Neural cell (in vitro differentiated cells): Measurements from ENCODE around the gene IRF4. TPM values are rescaled to one million over a fixed set of nuclear protein-coding genes. Genes with fewer than 3 reads are reported as not detected.

ENCODE experiments used
- H2AFZ ChIP-seq: fragments of 200-600, 300-800 bp; sonication (generic), shearing (Covaris generic); 2 replicates; pipeline ENCODE4 v1.6.0; 2014; ENCODE audit warnings: low read depth, mild to moderate bottlenecking, antibody characterized with exemption, low read length, moderate library complexity
- H3F3A ChIP-seq: fragments of 200-600 bp; shearing (Covaris generic); 2 replicates; pipeline ENCODE4 v1.6.1; 2016; ENCODE audit warnings: mild to moderate bottlenecking, moderate library complexity, mixed read lengths, antibody characterized with exemption, low read length; ENCODE audit not compliant: insufficient read depth, poor library complexity, severe bottlenecking
- H3K27ac ChIP-seq: fragments of 200-600, 300-800 bp; sonication (generic), shearing (Covaris generic); 2 replicates; pipeline ENCODE4 v1.5.1; 2014; ENCODE audit warnings: mild to moderate bottlenecking, low read length, moderate library complexity
- H3K27me3 ChIP-seq: fragments of 300-800, 200-600 bp; sonication (generic), shearing (Covaris generic); 2 replicates; pipeline ENCODE4 v1.6.0; 2014; ENCODE audit warnings: mild to moderate bottlenecking, low read depth, low read length, moderate library complexity; ENCODE audit not compliant: insufficient read depth
- H3K36me3 ChIP-seq: fragments of 300-800, 200-600 bp; sonication (generic), shearing (Covaris generic); 2 replicates; pipeline ENCODE4 v1.5.1; 2014; ENCODE audit warnings: mild to moderate bottlenecking, antibody characterized with exemption, low read length, moderate library complexity; ENCODE audit not compliant: insufficient read depth
- H3K4me2 ChIP-seq: fragments of 300-800, 200-600 bp; sonication (generic), shearing (Covaris generic); 2 replicates; pipeline ENCODE4 v1.6.0; 2014; ENCODE audit warnings: mild to moderate bottlenecking, low read length
- H3K4me3 ChIP-seq: fragments of 300-800, 200-600 bp; sonication (generic), shearing (Covaris generic); 2 replicates; pipeline ENCODE4 v1.5.1; 2014; ENCODE audit warnings: mild to moderate bottlenecking, low read length, moderate library complexity
- H3K79me2 ChIP-seq: fragments of 200-600 bp; shearing (Covaris generic); replicated peaks from 2 replicates; pipeline ENCODE4 v1.6.0; 2014; ENCODE audit warnings: mild to moderate bottlenecking, low read length, moderate library complexity; ENCODE audit not compliant: insufficient read depth
- H3K9ac ChIP-seq: fragments of 300-800, 200-600 bp; sonication (generic), shearing (Covaris generic); 2 replicates; pipeline ENCODE4 v1.6.1; 2016; ENCODE audit warnings: mild to moderate bottlenecking, low read length, mixed read lengths
- H3K9me2 ChIP-seq: fragments of 200-600 bp; shearing (Covaris generic); 2 replicates; pipeline ENCODE4 v1.6.1; 2016; ENCODE audit warnings: mild to moderate bottlenecking, low read length, mixed read lengths; ENCODE audit not compliant: insufficient read depth
- H3K9me3 ChIP-seq: fragments of 200-600, 300-800 bp; sonication (generic), shearing (Covaris generic); 2 replicates; pipeline ENCODE4 v1.6.1; 2016; ENCODE audit warnings: mild to moderate bottlenecking, mixed run types, low read length, moderate library complexity, mixed read lengths
- H4K20me1 ChIP-seq: fragments of 200-600 bp; shearing (Covaris generic); 2 replicates; pipeline ENCODE4 v1.6.1; 2016; ENCODE audit warnings: mild to moderate bottlenecking, mixed run types; ENCODE audit not compliant: insufficient read depth
- CTCF ChIP-seq: fragments of 450-650 bp; IDR thresholded peaks from 2 replicates; pipeline ENCODE4 v1.5.1; 2014; ENCODE audit warnings: antibody characterized with exemption, mild to moderate bottlenecking, moderate library complexity; ENCODE audit not compliant: poor library complexity, severe bottlenecking
- EP300 ChIP-seq: fragments of 450-650 bp; conservative IDR thresholded peaks from 2 replicates; pipeline ENCODE4 v1.6.1; 2014; ENCODE audit warnings: antibody characterized with exemption, mild to moderate bottlenecking, moderate library complexity; ENCODE audit not compliant: poor library complexity, severe bottlenecking
- EZH2 ChIP-seq: fragments of 200-600, 300-800 bp; shearing (Covaris generic), sonication (generic); IDR thresholded peaks from 2 replicates; pipeline ENCODE4 v1.6.1; 2014; ENCODE audit warnings: antibody characterized with exemption, low read length, borderline replicate concordance, mild to moderate bottlenecking; ENCODE audit not compliant: insufficient read depth, poor library complexity, severe bottlenecking
- MXI1 ChIP-seq: fragments of 450-650 bp; conservative IDR thresholded peaks from 2 replicates; pipeline ENCODE4 v1.6.1; 2014; ENCODE audit warnings: antibody characterized with exemption, mild to moderate bottlenecking; ENCODE audit not compliant: poor library complexity, severe bottlenecking
- POLR2AphosphoS5 ChIP-seq: IDR thresholded peaks from 2 replicates; pipeline ENCODE4 v1.6.1; 2012
- RAD21 ChIP-seq: fragments of 450-650 bp; conservative IDR thresholded peaks from 2 replicates; pipeline ENCODE4 v1.6.1; 2014; ENCODE audit warnings: antibody characterized with exemption, mild to moderate bottlenecking, moderate library complexity
- REST ChIP-seq: IDR thresholded peaks from 2 replicates; pipeline ENCODE4 v1.6.1; 2012; ENCODE audit warnings: borderline replicate concordance
- SMC3 ChIP-seq: fragments of 450-650 bp; conservative IDR thresholded peaks from 2 replicates; pipeline ENCODE4 v1.6.1; 2014; ENCODE audit warnings: antibody characterized with exemption, mild to moderate bottlenecking, moderate library complexity; ENCODE audit not compliant: poor library complexity
- TAF1 ChIP-seq: IDR thresholded peaks from 2 replicates; pipeline ENCODE4 v1.6.1; 2012; ENCODE audit warnings: low read depth
- polyA plus RNA-seq: library from polyadenylated mRNA; depleted of rRNA; stranded (reverse); fragments of >200 nt; gene quantifications from 2 replicates; pipeline ENCODE4 v1.2.3, GENCODE V29; 2014

IRF4 gene
- polyA plus RNA-seq, 1 donor from 2014 or later = 0.05 TPM

DNA sequence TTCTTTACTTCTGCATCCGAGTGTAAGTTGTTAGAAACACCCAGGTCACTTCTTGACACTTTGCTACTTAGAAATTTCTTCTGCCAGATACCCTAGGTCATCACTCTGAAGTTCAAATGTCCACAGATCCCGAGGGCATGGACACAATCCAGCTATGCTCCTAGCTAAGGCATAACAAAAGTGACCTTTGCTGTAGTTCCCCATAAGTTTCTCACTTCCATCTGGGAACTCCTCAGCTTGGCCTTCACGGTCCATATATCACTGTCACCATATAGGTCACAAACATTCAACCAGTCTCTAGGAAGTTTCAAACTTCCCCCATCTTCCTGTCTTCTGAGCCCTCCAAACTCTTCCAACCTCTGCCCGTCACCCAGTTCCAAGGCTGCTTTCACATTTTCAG, 65.3 kb downstream of the IRF4 start:
- no peaks in the 10 kb centered on the region for H3K36me3 ChIP-seq
- TF ChIP-seq RAD21 (no peak), POLR2AphosphoS5 (no peak), REST (no peak), SMC3 (no peak), MXI1 (no peak), CTCF (no peak), EZH2 (no peak), TAF1 (no peak), EP300 (no peak)

More for the DNA sequence above, 65.3 kb downstream of the IRF4 start:
- H3K9me3 ChIP-seq = no peaks in the 10 kb centered on the region
- no peak overlapping the region for H3K9ac ChIP-seq
- H3K27me3 ChIP-seq = no peaks in the 10 kb centered on the region
- no peak overlapping the region for H3K27ac ChIP-seq
- H4K20me1 ChIP-seq = no peaks in the 10 kb centered on the region
- no peak overlapping the region for H2AFZ ChIP-seq
- H3F3A ChIP-seq = no peaks in the 10 kb centered on the region
- no peaks in the 10 kb centered on the region for H3K79me2 ChIP-seq
- no peaks in the 10 kb centered on the region for H3K9me2 ChIP-seq
- no peak overlapping the region for H3K4me3 ChIP-seq
- no peak overlapping the region for H3K4me2 ChIP-seq

Other genes with a start within 250 kb of the IRF4 start
- 24.9 and 31.8 TPM in 2 replicates for gene DUSP22, start 99.3 kb upstream of the IRF4 start, polyA plus RNA-seq